ENCODE measurements around the gene ADD2.

The ADD2 gene

DNA sequence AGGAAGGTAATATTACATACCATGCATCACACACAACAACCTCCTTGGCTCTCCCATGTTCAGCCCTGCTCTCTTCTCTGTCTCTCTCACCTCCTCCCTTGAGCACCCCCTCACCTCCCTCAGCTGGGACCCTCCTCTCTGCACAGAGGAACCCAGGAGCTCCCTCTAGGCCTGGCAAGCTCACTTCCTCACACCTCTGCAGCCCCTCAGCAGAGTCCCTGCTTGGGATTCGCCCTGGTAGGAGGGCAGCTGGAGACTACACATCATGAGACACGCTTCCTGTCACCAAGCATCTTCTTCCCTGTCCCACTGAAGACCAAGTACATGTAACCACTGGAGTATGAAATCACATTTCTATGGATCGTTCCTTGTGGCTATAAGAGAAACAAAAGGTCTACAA, 51.0 kb downstream of the ADD2 start:
- Histone ChIP-seq H3K4me1 (ENCODE audit: control insufficient read depth, low read depth, low read length) (no peaks in the 10 kb centered on the region), H2BK15ac (replicated peaks; ENCODE audit: low read depth) (no peak overlapping the region), H3K4me3 (ENCODE audit: low read length) (no peak overlapping the region), H2BK5ac (ENCODE audit: low read length) (no peak overlapping the region), H2BK120ac (ENCODE audit: low read depth, low read length) (no peak overlapping the region), H3K27ac (ENCODE audit: low read depth, low read length) (no peak overlapping the region), H3K4ac (ENCODE audit: low read depth, low read length) (no peak overlapping the region), H4K5ac (ENCODE audit: low read length) (no peak overlapping the region), H3K36me3 (ENCODE audit: control insufficient read depth, insufficient read depth, low read length) (no peaks in the 10 kb centered on the region), H3K79me2 (ENCODE audit: control insufficient read depth, insufficient read depth, low read length) (peaks cover 48% of the 10 kb centered on the region), H2AK5ac (ENCODE audit: low read length) (no peak overlapping the region), H3K56ac (ENCODE audit: low read length) (no peak overlapping the region), H3K18ac (ENCODE audit: low read length) (no peak overlapping the region), H3K9ac (ENCODE audit: low read length) (no peak overlapping the region), H3K23ac (ENCODE audit: low read length) (no peak overlapping the region), H3K4me2 (ENCODE audit: low read length) (no peak overlapping the region), H3K79me1 (ENCODE audit: low read length) (peaks cover 6% of the 10 kb centered on the region), H4K8ac (ENCODE audit: low read depth, low read length) (no peak overlapping the region), H3K27me3 (ENCODE audit: insufficient read depth, low read length, poor library complexity) (no peaks in the 10 kb centered on the region)
- DNase-seq: no peak
- WGBS (ENCODE audit: extremely low coverage, insufficient coverage, low lambda C conversion rate): no CpG with 5 or more reads among the region's 3 CpGs

DNA sequence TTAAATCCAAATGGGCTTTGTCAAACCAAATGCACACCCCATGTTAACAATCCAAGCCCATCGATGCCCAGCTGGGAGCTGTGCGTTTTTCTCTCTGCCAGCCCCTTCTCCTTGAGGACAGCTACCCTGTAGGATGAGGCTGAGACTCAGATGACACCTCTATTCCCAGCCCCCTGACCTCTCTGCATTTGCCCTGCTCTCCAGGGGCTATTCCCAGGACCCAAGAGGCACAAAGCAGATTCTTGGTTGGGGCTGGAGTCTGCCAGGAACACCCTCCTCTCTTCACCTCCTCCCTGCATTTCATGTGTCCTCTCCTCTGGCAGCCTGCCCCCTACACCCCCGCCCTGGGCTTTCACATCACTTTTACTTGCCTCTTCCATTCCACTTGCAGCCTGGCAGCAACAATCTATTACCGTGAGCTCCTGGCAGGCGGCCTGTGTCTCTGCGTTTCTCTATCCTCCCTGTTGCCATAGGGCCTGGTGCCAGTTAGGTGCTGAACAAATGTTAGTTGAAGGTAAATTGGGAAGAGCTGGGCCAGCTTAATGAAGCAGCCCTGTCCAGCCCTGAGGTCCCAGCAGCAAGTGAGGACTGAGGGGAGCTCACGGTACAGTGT, 51.8 kb downstream of the ADD2 start:
- no peak for DNase-seq
- Histone ChIP-seq H3K4me3 (ENCODE audit: low read length) (no peak overlapping the region), H3K4me2 (ENCODE audit: low read length) (no peak overlapping the region), H3K36me3 (ENCODE audit: control insufficient read depth, insufficient read depth, low read length) (no peaks in the 10 kb centered on the region), H3K4ac (ENCODE audit: low read depth, low read length) (no peak overlapping the region), H3K56ac (ENCODE audit: low read length) (no peak overlapping the region), H3K4me1 (ENCODE audit: control insufficient read depth, low read depth, low read length) (no peaks in the 10 kb centered on the region), H3K79me1 (ENCODE audit: low read length) (peaks cover 6% of the 10 kb centered on the region), H3K79me2 (ENCODE audit: control insufficient read depth, insufficient read depth, low read length) (peaks cover 45% of the 10 kb centered on the region), H3K27me3 (ENCODE audit: insufficient read depth, low read length, poor library complexity) (no peaks in the 10 kb centered on the region), H3K27ac (ENCODE audit: low read depth, low read length) (no peak overlapping the region), H4K8ac (ENCODE audit: low read depth, low read length) (no peak overlapping the region), H2BK15ac (replicated peaks; ENCODE audit: low read depth) (no peak overlapping the region), H3K9ac (ENCODE audit: low read length) (no peak overlapping the region), H2AK5ac (ENCODE audit: low read length) (no peak overlapping the region), H2BK120ac (ENCODE audit: low read depth, low read length) (no peak overlapping the region), H2BK5ac (ENCODE audit: low read length) (no peak overlapping the region), H4K5ac (ENCODE audit: low read length) (no peak overlapping the region), H3K23ac (ENCODE audit: low read length) (no peak overlapping the region), H3K18ac (ENCODE audit: low read length) (no peak overlapping the region)
- WGBS (ENCODE audit: extremely low coverage, insufficient coverage, low lambda C conversion rate): no CpG with 5 or more reads among the region's 7 CpGs

DNA sequence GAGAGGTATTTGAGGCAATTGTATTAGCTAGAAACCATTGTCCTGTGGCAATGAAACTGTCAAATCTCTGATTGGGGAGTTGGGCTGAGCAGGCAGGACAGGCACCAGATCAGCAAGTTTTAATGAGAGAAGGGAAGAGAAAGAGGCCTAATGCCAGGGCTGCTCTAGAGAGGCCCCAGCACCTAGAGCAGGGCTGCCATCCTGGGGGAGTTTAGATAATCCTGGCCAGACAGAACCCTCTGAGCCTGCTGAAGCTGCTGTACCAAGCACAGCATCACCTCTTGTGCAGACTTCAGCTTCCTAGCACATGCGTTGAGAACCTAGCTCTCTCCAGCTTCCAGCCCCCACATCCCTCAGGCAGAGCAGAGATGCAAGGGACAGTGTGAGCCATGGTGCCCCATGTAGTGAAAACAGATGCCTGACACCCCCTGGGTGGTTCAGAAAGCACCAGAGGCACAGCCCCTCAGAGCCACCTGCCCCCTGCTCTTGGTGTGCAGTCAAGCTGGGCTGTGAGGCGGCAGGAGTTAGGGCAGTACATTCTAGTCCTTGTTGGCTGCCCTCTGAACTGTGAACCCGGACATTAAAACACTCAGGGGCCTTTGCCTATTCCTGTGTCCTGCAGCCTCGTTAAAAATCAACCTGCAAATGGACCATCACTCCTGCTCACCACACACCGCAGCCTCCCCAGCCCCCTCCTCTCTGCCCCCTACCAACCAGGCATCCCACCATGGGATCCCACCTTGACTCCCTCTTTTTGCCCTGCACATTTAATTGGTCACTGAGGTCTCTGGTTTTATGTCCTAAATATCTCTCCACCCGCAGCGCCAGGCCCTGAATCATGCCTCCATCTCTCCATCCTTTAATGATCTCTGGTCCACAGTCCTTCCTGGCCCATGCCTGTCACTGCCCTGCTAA, 52.7 kb downstream of the ADD2 start:
- H4K5ac ChIP-seq (ENCODE audit: low read length): no peak overlapping the region
- no peak overlapping the region for H2BK5ac ChIP-seq (ENCODE audit: low read length)
- H3K36me3 ChIP-seq (ENCODE audit: control insufficient read depth, insufficient read depth, low read length): no peaks in the 10 kb centered on the region
- H3K18ac ChIP-seq (ENCODE audit: low read length): no peak overlapping the region
- no peak overlapping the region for H2BK120ac ChIP-seq (ENCODE audit: low read depth, low read length)
- WGBS (ENCODE audit: extremely low coverage, insufficient coverage, low lambda C conversion rate): no CpG with 5 or more reads among the region's 7 CpGs
- no peak overlapping the region for H3K27ac ChIP-seq (ENCODE audit: low read depth, low read length)
- no peak overlapping the region for H3K23ac ChIP-seq (ENCODE audit: low read length)
- no peaks in the 10 kb centered on the region for H3K27me3 ChIP-seq (ENCODE audit: insufficient read depth, low read length, poor library complexity)
- peaks cover 41% of the 10 kb centered on the region for H3K79me2 ChIP-seq (ENCODE audit: control insufficient read depth, insufficient read depth, low read length)
- no peak for DNase-seq
- no peak overlapping the region for H2BK15ac ChIP-seq (replicated peaks; ENCODE audit: low read depth)
- no peak overlapping the region for H3K4ac ChIP-seq (ENCODE audit: low read depth, low read length)
- H2AK5ac ChIP-seq (ENCODE audit: low read length): no peak overlapping the region
- H3K4me1 ChIP-seq (ENCODE audit: control insufficient read depth, low read depth, low read length): no peaks in the 10 kb centered on the region
- peaks cover 6% of the 10 kb centered on the region for H3K79me1 ChIP-seq (ENCODE audit: low read length)
- no peak overlapping the region for H3K4me2 ChIP-seq (ENCODE audit: low read length)
- H3K9ac ChIP-seq (ENCODE audit: low read length): no peak overlapping the region
- no peak overlapping the region for H3K56ac ChIP-seq (ENCODE audit: low read length)
- H4K8ac ChIP-seq (ENCODE audit: low read depth, low read length): no peak overlapping the region
- H3K4me3 ChIP-seq (ENCODE audit: low read length): no peak overlapping the region

DNA sequence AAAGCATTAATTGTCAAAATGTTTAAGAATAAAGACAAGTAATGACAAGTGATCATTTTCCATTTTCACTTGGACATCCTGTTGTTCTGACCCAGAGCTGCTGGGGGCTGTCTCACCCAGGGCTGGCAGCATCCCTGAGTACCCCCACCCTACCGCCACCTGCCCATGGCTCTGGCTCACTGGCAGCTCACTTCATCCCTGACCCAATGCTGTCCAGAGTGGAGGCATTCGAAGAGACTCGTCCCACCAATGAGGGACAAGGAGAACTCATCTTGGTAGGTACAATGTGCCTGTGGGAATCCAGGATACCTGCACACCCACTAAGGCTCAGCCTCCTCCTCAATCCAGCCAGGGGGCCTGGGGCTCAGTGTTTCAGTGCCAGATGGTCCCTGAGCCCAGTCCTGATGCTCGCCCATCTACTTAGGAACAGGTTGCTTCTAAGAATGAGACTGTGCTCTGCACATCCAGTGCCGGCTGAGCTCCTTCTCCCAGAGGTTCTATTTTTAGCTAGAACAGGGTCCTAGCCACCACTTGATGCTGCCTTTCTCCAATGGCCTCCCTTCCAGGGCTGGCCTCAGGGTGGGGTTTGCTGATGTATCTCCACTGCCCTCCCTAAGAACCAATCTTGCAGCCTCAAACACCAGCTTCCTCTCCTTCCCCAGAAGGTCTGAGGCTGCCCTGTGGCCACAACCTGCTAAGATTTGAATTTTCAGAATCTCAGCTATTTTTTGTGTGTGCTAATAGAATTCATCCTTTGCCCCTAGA, 53.7 kb downstream of the ADD2 start:
- H3K4ac ChIP-seq (ENCODE audit: low read depth, low read length): no peak overlapping the region
- no peak overlapping the region for H3K4me2 ChIP-seq (ENCODE audit: low read length)
- H3K56ac ChIP-seq (ENCODE audit: low read length): no peak overlapping the region
- no peak overlapping the region for H3K18ac ChIP-seq (ENCODE audit: low read length)
- H3K9ac ChIP-seq (ENCODE audit: low read length): no peak overlapping the region
- H3K23ac ChIP-seq (ENCODE audit: low read length): no peak overlapping the region
- no peak overlapping the region for H2BK120ac ChIP-seq (ENCODE audit: low read depth, low read length)
- no peak for DNase-seq
- no peaks in the 10 kb centered on the region for H3K4me1 ChIP-seq (ENCODE audit: control insufficient read depth, low read depth, low read length)
- WGBS (ENCODE audit: extremely low coverage, insufficient coverage, low lambda C conversion rate): no CpG with 5 or more reads among the region's 5 CpGs
- H2AK5ac ChIP-seq (ENCODE audit: low read length): no peak overlapping the region
- H4K8ac ChIP-seq (ENCODE audit: low read depth, low read length): no peak overlapping the region
- no peak overlapping the region for H3K27ac ChIP-seq (ENCODE audit: low read depth, low read length)
- no peaks in the 10 kb centered on the region for H3K36me3 ChIP-seq (ENCODE audit: control insufficient read depth, insufficient read depth, low read length)
- H2BK15ac ChIP-seq (replicated peaks; ENCODE audit: low read depth): no peak overlapping the region
- peaks cover 34% of the 10 kb centered on the region for H3K79me2 ChIP-seq (ENCODE audit: control insufficient read depth, insufficient read depth, low read length)
- H3K79me1 ChIP-seq (ENCODE audit: low read length): peaks cover 6% of the 10 kb centered on the region
- H4K5ac ChIP-seq (ENCODE audit: low read length): no peak overlapping the region
- no peaks in the 10 kb centered on the region for H3K27me3 ChIP-seq (ENCODE audit: insufficient read depth, low read length, poor library complexity)
- H2BK5ac ChIP-seq (ENCODE audit: low read length): no peak overlapping the region
- H3K4me3 ChIP-seq (ENCODE audit: low read length): no peak overlapping the region

- H2AK5ac ChIP-seq (ENCODE audit: low read length): no peak overlapping the region
- no peak overlapping the region for H3K56ac ChIP-seq (ENCODE audit: low read length)
- no peak overlapping the region for H2BK120ac ChIP-seq (ENCODE audit: low read depth, low read length)
- H3K4me1 ChIP-seq (ENCODE audit: control insufficient read depth, low read depth, low read length): no peaks in the 10 kb centered on the region
- H4K8ac ChIP-seq (ENCODE audit: low read depth, low read length): no peak overlapping the region
- no peak for DNase-seq
- H3K18ac ChIP-seq (ENCODE audit: low read length): no peak overlapping the region
- H3K79me2 ChIP-seq (ENCODE audit: control insufficient read depth, insufficient read depth, low read length): peaks cover 24% of the 10 kb centered on the region
- H2BK15ac ChIP-seq (replicated peaks; ENCODE audit: low read depth): no peak overlapping the region
- H3K4me2 ChIP-seq (ENCODE audit: low read length): no peak overlapping the region
- no peak overlapping the region for H3K27ac ChIP-seq (ENCODE audit: low read depth, low read length)
- peaks cover 7% of the 10 kb centered on the region for H3K79me1 ChIP-seq (ENCODE audit: low read length)
- H2BK5ac ChIP-seq (ENCODE audit: low read length): no peak overlapping the region
- H3K36me3 ChIP-seq (ENCODE audit: control insufficient read depth, insufficient read depth, low read length): no peaks in the 10 kb centered on the region
- H3K27me3 ChIP-seq (ENCODE audit: insufficient read depth, low read length, poor library complexity): no peaks in the 10 kb centered on the region
- H3K23ac ChIP-seq (ENCODE audit: low read length): no peak overlapping the region
- WGBS (ENCODE audit: extremely low coverage, insufficient coverage, low lambda C conversion rate): no CpG with 5 or more reads among the region's 5 CpGs
- no peak overlapping the region for H4K5ac ChIP-seq (ENCODE audit: low read length)
- H3K4me3 ChIP-seq (ENCODE audit: low read length): no peak overlapping the region
- H3K4ac ChIP-seq (ENCODE audit: low read depth, low read length): no peak overlapping the region
- no peak overlapping the region for H3K9ac ChIP-seq (ENCODE audit: low read length)
Observed at GRCh38 chr2:70712916-70713315, 55.1 kb downstream of the ADD2 start.

Data from mesendoderm (in vitro differentiated cells).